ENCODE data around the gene RBM25. TPM values are rescaled to one million over a fixed set of nuclear protein-coding genes. Genes with fewer than 3 reads are reported as not detected.

Gene RBM25
- total and polyA plus RNA-seq, 10 of the 15 experiments (the other 5 are each of a cell fraction or from before 2014, with no cell fraction given): 43.4 to 125 (median 74.1) TPM

DNA sequence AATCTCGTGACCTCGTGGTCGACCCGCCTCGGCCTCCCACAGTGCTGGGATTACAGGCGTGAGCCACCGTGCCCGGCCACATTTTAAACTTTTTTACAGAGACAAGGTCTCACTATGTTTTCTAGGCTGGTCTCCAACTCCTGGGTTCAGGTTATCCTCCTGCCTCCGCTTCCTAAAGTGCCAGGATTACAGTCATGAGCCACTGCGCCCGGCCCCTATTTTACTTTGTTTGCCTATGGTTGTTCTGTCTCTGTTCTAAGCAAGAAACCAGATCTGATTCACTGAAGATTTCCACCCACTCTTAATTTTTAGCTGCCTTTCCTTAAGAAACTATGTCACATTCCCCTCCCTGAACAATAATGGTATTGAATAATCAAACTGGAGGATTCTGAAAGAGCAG is 39.1 kb downstream of the RBM25 start:
- no peaks in the 10 kb centered on the region for H4K20me1 ChIP-seq (ENCODE audit: control insufficient read depth, insufficient read depth)
- no peaks in the 10 kb centered on the region for H3K4me1 ChIP-seq (ENCODE audit: control insufficient read depth, insufficient read depth, low read length)
- DNase-seq (ENCODE audit: low read depth, low spot score): no peak
- intact Hi-C loops (cut with micrococcal nuclease; ENCODE audit: unreplicated experiment): no loop called here
- H2AFZ ChIP-seq (ENCODE audit: control insufficient read depth, low read depth, low read length): no peak overlapping the region
- no peak overlapping the region for H3K9ac ChIP-seq (ENCODE audit: control insufficient read depth, insufficient read depth, low read length)
- in situ Hi-C loops (cut with MboI): no loop called here
- H3K9me3 ChIP-seq (replicated peaks; ENCODE audit: control insufficient read depth, insufficient read depth, low read length): no peaks in the 10 kb centered on the region
- TF ChIP-seq CBFB (IDR thresholded peaks at IDR 0.05; ENCODE audit: low read depth) (no peak), SREBF1 (IDR thresholded peaks at IDR 0.05; ENCODE audit: low read length) (no peak), STAT3 (IDR thresholded peaks at IDR 0.05; ENCODE audit: low read depth, low read length) (no peak), ZNF217 (IDR thresholded peaks at IDR 0.05) (no peak), MEF2B (IDR thresholded peaks at IDR 0.05; ENCODE audit: partially characterized antibody, poor library complexity, severe bottlenecking) (no peak), IRF4 (IDR thresholded peaks at IDR 0.05; ENCODE audit: low read depth, low read length) (no peak), SUZ12 (IDR thresholded peaks at IDR 0.05; ENCODE audit: unreplicated experiment) (no peak), YBX1 (IDR thresholded peaks at IDR 0.05) (no peak), MYC (IDR thresholded peaks at IDR 0.05; ENCODE audit: insufficient read depth, insufficient read length, insufficient replicate concordance, low read length, severe bottlenecking) (no peak), RBBP5 (conservative IDR thresholded peaks at IDR 0.05) (no peak), FOXK2 (IDR thresholded peaks at IDR 0.05) (no peak), ZZZ3 (IDR thresholded peaks at IDR 0.05; ENCODE audit: control insufficient read depth, insufficient read length, low read depth) (no peak), TBL1XR1 (IDR thresholded peaks at IDR 0.05; ENCODE audit: low read depth, low read length) (no peak)
- TF ChIP-seq, protein P1, sequence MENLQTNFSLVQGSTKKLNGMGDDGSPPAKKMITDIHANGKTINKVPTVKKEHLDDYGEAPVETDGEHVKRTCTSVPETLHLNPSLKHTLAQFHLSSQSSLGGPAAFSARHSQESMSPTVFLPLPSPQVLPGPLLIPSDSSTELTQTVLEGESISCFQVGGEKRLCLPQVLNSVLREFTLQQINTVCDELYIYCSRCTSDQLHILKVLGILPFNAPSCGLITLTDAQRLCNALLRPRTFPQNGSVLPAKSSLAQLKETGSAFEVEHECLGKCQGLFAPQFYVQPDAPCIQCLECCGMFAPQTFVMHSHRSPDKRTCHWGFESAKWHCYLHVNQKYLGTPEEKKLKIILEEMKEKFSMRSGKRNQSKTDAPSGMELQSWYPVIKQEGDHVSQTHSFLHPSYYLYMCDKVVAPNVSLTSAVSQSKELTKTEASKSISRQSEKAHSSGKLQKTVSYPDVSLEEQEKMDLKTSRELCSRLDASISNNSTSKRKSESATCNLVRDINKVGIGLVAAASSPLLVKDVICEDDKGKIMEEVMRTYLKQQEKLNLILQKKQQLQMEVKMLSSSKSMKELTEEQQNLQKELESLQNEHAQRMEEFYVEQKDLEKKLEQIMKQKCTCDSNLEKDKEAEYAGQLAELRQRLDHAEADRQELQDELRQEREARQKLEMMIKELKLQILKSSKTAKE (IDR thresholded peaks at IDR 0.05; ENCODE audit: low read depth, poor library complexity, severe bottlenecking): no peak
- no peak overlapping the region for H3K4me2 ChIP-seq (ENCODE audit: control insufficient read depth, insufficient read depth)
- ChIA-PET POLR2A (interaction anchor here (0.7 kb wide), 1 partner anchor 117 kb away, joined by 3 read pairs; no protein-coding TSS in a partner anchor), SMC1A (ENCODE audit: uncharacterized antibody, unreplicated experiment) (interaction anchor here (0.6 to 1.2 kb wide), 3 partner anchors 46 to 959 kb away, joined by 3 to 4 read pairs (median 3); no protein-coding TSS in a partner anchor), RAD21 (ENCODE audit: unreplicated experiment) (no interaction called here), CTCF (interaction anchor here (1.0 kb wide), 1 partner anchor 83 kb away, joined by 3 read pairs; no protein-coding TSS in a partner anchor)
- H3K27me3 ChIP-seq (replicated peaks in 1 of 2; ENCODE audit: control insufficient read depth in 2 of 2, insufficient read depth in 2 of 2, low read length in 1 of 2): no peaks in the 10 kb centered on the region
- H3K4me3 ChIP-seq: no peak overlapping the region
- BruUV-seq (replicated peaks): no TSS peak
- no peaks in the 10 kb centered on the region; the same call in 1 of the 2 replicates for H3K79me2 ChIP-seq (ENCODE audit: control insufficient read depth, insufficient read depth, low read length)
- no peak for ATAC-seq
- H3K27ac ChIP-seq (ENCODE audit: control insufficient read depth, insufficient read depth): no peak overlapping the region
- WGBS (ENCODE audit: insufficient coverage, insufficient replicate concordance, low lambda C conversion rate, missing lambda C conversion rate): 97% methylated on average over 11 of the region's 11 CpGs
- H3K36me3 ChIP-seq (ENCODE audit: control insufficient read depth in 2 of 2, insufficient read depth in 2 of 2, low read length in 1 of 2): peaks cover 3 to 29% of the 10 kb centered on the region in 2 experiments
- no peak for FAIRE-seq
